T-helper 2 cell treated with Interferon-gamma antibody and Interleukin-4, amounts not matched to agents 5 μg/mL and 100 μg/mL, for 36 hours (primary cell): ENCODE results near the gene PSMD10.

ENCODE experiments used
- DNase-seq: peaks from one replicate; pipeline ENCODE4 v3.0.0; 2021; ENCODE audit warnings: low spot score
- H3K27ac Mint-ChIP-seq: one replicate; pipeline ENCODE4 v1.8.0; 2021; ENCODE audit warnings: mild to moderate bottlenecking, mixed read lengths
- H3K27me3 Mint-ChIP-seq: one replicate; pipeline ENCODE4 v1.8.0; 2021; ENCODE audit warnings: low read depth, mixed read lengths
- H3K36me3 Mint-ChIP-seq: one replicate; pipeline ENCODE4 v1.8.0; 2021; ENCODE audit warnings: low read depth, mixed read lengths
- H3K4me1 Mint-ChIP-seq: one replicate; pipeline ENCODE4 v1.8.0; 2021; ENCODE audit warnings: low read depth, mixed read lengths
- H3K4me3 Mint-ChIP-seq: one replicate; pipeline ENCODE4 v1.8.0; 2022; ENCODE audit warnings: mild to moderate bottlenecking, moderate library complexity, mixed read lengths
- H3K9me3 Mint-ChIP-seq: one replicate; pipeline ENCODE4 v1.8.0; 2021; ENCODE audit warnings: mixed read lengths

Gene PSMD10

DNA sequence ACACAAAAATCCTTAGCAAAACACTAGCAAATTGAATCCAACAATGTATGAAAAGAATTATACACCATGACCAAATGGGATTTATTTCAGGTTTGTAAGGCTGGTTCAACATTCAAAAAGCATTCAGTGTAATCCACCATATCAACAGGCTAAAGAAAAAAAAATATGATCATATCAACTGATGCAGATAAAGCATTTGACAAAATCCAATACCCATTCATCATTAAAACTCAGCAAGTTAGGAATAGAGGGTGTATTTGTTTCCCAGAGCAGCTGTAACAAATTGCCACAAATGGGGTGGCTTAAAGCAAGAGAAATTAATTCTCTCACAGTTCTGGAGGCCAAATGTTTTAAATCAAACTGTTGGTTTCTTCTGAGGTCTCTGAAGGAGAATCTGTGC, 35.8 kb downstream of the PSMD10 start:
- peaks cover 3% of the 10 kb centered on the region for H3K4me1 Mint-ChIP-seq
- no peak overlapping the region for H3K4me3 Mint-ChIP-seq
- DNase-seq: no peak
- H3K36me3 Mint-ChIP-seq: no peaks in the 10 kb centered on the region
- no peak overlapping the region for H3K27ac Mint-ChIP-seq
- H3K9me3 Mint-ChIP-seq: no peaks in the 10 kb centered on the region
- H3K27me3 Mint-ChIP-seq: peaks cover 19% of the 10 kb centered on the region

DNA sequence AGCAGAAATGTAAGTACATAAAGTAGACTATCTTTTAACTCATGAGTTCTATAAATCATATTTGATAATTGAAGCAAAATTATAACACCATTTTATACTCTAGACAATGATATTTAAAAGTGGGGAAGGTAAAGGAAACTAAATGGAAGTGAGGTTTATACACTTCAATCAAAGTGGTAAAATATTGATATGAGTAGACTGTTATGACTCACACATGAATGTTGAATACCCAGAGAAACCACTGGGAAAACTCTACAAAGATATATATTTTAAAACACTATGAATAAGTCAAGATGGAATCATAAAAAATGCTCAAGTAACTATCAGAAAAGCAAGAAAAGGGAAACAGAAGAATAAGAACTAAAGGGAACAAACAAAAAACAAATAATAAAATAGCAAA, 38.1 kb downstream of the PSMD10 start:
- Mint-ChIP-seq H3K9me3 (no peaks in the 10 kb centered on the region), H3K4me1 (peaks cover 3% of the 10 kb centered on the region), H3K36me3 (no peaks in the 10 kb centered on the region), H3K27ac (no peak overlapping the region), H3K27me3 (peaks cover 15% of the 10 kb centered on the region), H3K4me3 (no peak overlapping the region)
- no peak for DNase-seq

DNA sequence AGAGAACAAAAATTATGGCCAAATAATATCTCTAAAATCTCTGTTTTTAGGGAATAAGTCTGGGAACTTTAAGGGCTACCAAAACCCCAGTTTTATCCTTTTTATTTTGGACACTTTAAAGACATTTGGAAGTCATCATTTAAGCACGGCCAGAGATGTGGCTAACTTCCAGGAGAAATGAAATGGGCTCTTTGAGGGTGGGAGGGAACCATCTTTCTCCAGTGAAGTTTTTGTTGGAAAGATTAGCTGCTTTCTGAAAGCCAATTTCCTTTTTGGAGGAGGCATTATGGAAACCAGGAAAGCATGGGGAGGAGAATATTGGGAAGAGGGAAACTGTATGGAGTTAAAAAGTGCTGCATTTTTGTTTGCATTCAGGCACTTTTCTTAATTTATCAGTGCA, 41.7 kb downstream of the PSMD10 start:
- Mint-ChIP-seq H3K27me3 (peaks cover 5% of the 10 kb centered on the region), H3K9me3 (no peaks in the 10 kb centered on the region), H3K36me3 (no peaks in the 10 kb centered on the region), H3K4me3 (no peak overlapping the region), H3K4me1 (peaks cover 3% of the 10 kb centered on the region), H3K27ac (no peak overlapping the region)
- no peak for DNase-seq

DNA sequence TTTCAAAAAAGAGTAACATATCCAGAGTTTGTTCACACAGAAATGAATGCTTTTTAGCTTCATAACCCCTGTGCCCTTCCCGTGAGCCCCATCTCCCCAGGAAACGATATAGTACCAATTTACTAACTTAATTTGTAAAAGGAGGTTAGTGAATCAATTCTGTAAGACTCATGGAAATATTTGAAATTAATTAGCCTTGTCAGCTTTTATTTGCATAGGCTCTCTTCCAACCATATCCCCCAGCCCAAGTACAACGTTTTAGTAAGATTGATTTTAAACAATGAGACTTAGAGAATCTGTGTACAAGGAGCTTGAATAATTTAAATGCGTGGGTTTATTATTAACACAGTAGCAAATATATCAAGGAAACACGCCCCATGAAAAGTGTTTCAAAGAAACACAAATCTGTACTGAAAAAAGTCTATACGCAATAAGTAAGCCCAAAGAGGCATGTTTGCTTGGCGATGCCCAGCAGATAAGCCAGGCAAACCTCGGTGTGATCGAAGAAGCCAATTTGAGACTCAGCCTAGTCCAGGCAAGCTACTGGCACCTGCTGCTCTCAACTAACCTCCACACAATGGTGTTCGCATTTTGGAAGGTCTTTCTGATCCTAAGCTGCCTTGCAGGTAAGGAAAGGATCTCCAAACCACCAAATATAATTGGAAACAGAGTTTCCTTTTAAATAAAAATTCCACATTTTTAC, 46.6 kb downstream of the PSMD10 start, which contains the start of gene VSIG1:
TSS of gene VSIG1 (plus strand) at position 512 of the 703 bp plus-strand sequence. CDS start at position 578, 66 bp downstream.
- no peak within 1 kb of the TSS for H3K4me3 Mint-ChIP-seq
- H3K27ac Mint-ChIP-seq: no peak within 1 kb of the TSS
- H3K36me3 Mint-ChIP-seq: no peaks in the 10 kb centered on the region
- H3K4me1 Mint-ChIP-seq: no peaks in the 10 kb centered on the region
- no peak for DNase-seq
- H3K9me3 Mint-ChIP-seq: no peaks in the 10 kb centered on the region
- peaks cover 2% of the 10 kb centered on the region for H3K27me3 Mint-ChIP-seq

DNA sequence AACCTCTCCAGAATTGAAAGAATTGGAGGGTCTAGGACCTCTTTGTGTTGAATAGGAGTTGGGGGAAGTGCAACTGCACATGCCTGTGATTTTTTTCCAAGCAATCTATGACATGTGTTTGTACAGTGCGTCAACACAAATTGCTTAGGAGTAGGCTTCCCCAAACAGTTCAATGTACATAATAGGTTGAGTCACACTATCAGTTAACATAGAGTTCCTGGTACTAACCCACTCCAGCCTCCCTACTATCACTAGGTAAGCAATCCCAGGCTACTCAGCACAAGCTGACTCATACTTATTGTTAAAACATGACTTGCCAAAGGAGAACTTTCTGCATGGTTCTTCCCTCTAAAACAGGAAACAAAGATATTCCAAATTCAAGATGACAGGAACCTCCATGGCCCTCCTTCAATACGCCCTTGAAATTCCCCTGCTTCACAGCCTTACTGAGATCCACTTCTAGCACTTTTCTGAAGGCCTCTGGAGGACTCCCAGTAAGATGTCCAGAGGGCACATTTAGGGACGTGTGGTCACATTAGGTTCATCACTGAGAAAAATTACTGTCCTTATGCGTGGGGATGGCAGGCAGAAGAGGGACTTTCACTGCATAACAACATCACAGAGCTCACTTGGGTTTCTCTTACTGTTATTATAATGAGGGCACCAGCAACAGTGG, 54.9 kb downstream of the PSMD10 start:
- DNase-seq: no peak
- Mint-ChIP-seq H3K4me1 (no peaks in the 10 kb centered on the region), H3K36me3 (no peaks in the 10 kb centered on the region), H3K9me3 (no peaks in the 10 kb centered on the region), H3K4me3 (no peak overlapping the region), H3K27me3 (peaks cover 2% of the 10 kb centered on the region), H3K27ac (no peak overlapping the region)

DNA sequence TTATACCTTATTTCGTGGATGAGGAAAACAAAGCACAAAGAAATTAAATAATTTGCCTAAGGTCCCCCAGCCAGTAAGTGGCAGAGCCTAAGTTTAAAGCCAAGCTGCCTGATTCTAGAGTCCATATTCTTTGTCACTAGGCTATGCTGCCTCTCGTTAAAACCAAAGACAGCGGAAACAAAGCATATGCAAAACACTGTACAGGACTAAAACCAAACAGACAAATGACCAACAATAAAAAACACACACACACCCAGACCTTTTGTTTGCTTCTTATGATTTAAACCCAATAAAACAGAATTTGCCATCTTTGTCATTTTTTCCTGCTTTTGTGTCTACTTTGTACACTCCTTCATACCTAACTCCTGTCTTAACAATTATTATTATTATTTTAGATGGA, 56.6 kb downstream of the PSMD10 start:
- H3K9me3 Mint-ChIP-seq: no peaks in the 10 kb centered on the region
- no peaks in the 10 kb centered on the region for H3K36me3 Mint-ChIP-seq
- no peak for DNase-seq
- H3K4me3 Mint-ChIP-seq: no peak overlapping the region
- no peaks in the 10 kb centered on the region for H3K4me1 Mint-ChIP-seq
- no peak overlapping the region for H3K27ac Mint-ChIP-seq
- no peaks in the 10 kb centered on the region for H3K27me3 Mint-ChIP-seq
